GM21367 (cell line): Measurements from ENCODE around the gene ADAMTSL3.

Source experiments
- ATAC-seq: cut with Tn5 transposase; IDR thresholded peaks from one replicate; pipeline ENCODE4 v1.9.1; 2021; ENCODE audit not compliant: unreplicated experiment

ADAMTSL3 gene

GRCh38 chr15:83656192-83656591, 2.3 kb downstream of the ADAMTSL3 start:
- ATAC-seq, result no peak

DNA sequence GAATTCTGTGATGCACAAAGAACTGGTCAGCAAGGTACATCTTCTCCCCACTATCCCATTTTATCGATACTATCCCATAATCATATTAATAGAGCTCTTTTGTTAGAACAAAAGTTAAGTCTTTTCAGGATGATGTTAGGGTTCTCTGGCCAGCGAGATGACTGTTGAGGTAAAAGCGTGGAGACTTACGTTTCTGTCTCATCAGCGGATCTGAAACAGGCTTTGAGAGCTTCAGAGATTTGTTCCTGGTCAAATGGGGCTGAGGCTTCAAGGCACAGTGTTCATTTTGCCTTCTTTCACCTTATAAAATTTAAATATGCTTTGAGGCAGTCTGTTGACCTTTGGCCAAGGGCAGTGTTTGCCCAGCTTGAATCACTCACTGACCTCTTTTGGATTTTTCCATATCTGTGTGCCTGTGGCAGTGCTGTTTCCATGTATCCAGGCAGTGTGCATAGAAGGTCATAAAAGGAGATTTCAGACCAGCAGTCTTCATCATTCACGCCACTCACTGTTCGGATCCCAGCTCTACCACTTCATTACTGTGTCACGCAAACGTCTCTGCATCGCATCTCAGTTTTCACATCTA, 3.1 kb downstream of the ADAMTSL3 start:
- no peak for ATAC-seq

DNA sequence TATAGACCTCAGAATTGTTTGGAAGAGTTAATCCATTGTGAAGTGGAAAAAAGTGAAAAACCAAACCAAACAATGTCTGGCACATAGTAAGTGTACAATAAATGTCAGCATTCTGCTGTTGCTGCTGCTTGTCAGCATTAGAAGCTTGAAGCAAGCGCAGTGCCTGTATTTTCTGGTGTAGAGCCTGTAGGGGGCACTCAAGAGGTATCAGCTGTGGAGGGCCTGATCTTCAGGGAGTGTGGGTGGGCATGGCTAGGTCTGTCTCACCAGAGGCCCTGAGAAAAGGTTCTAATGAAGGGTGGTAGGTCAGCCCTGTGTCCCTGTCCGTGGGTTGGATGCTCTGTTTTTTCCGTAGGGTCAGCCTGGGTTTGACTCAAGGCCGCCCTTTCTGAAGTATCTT, 3.6 kb downstream of the ADAMTSL3 start:
- ATAC-seq, result no peak

DNA sequence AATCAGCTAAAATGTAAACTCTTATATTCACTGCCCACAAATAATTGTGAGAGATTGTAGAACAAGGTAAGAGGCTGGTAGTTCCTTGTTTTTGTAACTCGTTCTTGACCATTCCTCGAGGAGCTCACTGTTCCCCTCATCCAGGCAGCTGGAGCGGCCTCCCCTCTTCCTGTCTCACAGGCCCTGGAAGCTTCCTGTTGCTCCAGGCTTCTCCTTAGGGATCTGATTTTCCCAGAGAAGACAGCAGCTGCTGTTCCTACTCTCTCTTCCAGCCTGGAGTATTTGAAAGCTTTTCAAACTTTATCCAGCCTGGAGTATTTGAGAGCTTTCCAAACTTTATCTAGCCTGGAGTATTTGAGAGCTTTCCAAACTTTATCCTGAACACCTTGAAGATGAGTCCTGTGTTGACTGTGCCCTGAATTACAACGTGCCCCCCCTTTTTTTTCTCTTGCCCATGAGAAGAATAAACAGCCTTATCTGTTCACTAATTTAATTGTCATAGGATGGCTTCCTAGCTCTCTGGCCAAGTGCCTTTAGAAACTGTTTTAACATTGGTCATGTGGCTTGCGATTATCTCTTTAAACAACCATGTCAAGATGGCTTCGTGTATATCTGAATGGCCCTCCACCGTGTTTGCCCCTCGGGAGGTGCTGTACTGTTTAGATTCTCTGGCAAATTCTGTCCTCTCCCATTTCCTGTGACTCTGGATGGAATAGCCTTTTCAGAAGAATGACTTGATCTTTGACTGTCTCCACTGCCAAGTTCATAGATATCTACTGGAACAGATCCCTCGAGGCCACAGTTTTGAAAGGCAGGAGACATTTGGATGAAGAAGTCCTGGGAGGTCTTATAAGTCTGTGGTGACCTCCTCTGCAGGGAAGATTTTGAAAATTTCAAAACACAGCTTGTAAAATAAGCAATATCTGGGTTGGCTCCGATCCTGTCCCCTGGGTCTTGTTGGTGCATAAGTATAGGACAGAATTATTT, 4.8 kb downstream of the ADAMTSL3 start:
- ATAC-seq, result no peak

DNA sequence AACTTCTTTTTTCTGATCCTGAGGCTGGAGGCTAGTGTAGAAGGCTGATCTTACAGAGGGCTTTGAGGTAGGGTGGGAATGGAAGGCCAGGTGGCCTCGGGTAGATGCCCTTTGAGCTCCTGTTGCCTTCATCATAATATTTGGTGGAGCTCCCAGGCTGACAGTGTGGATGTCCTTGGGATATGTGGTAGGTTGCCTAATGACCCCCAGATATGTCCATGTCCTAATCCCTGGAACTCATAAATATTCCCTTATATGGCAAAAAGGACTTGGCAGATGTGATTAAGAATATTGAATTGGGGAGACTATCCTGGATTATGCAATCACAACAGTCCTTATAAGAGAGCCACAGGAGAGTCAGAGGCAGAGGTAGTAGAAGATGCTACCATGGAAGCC, 5.5 kb downstream of the ADAMTSL3 start:
- no peak for ATAC-seq

- no peak for ATAC-seq
These were observed 11.6 kb downstream of the ADAMTSL3 start for GRCh38 chr15:83665480-83665879.

DNA sequence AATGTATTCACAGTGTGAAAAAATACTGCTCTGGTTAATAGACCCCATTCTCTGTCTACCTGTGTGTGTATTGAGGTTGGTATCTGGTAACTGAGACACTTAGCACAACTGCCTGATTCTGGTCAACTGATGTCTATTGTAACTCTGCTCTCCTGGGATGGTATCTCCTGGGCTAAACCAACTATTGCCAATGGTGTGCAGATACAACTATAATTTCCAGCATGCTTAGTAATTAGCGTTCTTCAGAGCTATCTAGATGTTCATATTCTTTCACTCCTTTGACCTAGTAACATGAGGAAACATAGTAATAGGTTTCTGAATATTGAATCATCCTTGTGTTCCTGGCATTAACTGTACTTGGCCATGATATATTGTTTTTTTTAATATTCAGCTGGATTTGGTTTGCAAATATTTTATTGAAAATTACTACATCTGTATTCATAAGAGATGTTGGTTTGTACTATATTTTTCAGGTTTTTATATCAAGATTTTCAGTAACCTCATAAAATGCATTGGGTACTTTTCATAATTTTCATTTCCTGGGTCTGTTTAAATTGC, 16.8 kb downstream of the ADAMTSL3 start:
- ATAC-seq, result no peak

DNA sequence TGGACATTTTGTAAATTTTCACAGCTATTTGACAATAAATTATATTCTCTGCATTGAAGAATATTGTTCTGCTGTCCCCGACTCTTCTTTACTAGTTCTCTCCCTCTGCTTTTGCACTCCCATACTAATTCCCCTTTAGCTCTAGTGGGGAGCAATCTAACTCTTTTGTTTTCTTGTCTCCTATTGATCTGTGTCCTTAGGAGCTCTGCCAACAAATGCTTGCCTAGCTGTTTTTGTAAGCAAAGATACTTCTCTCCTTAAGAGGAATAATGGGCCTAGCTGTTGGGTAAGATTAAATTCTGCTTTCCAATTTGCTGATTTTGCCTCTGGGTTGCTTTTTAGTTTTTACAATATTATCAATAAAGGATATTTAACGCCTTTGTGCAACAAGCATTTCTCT, 17.7 kb downstream of the ADAMTSL3 start:
- no peak for ATAC-seq

DNA sequence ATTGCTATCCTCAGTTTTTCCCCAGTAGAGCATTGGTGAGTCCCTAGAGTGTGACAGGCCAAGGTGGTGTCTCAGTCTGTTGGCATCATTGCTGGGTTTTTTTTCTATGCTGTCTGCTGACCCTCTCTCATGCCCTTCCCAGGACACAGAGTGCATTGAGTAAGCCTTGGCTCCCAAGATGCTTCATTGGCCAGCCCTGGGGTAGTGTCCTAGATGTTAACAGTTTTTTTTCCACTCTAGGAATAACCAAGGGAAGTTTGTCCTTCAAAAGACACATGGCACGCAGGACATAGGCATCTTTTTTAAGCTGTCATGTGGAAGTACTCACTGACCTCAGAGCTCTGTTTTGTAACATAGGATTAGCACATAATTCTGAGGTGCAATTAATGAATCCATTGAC, 19.5 kb downstream of the ADAMTSL3 start:
- no peak for ATAC-seq

DNA sequence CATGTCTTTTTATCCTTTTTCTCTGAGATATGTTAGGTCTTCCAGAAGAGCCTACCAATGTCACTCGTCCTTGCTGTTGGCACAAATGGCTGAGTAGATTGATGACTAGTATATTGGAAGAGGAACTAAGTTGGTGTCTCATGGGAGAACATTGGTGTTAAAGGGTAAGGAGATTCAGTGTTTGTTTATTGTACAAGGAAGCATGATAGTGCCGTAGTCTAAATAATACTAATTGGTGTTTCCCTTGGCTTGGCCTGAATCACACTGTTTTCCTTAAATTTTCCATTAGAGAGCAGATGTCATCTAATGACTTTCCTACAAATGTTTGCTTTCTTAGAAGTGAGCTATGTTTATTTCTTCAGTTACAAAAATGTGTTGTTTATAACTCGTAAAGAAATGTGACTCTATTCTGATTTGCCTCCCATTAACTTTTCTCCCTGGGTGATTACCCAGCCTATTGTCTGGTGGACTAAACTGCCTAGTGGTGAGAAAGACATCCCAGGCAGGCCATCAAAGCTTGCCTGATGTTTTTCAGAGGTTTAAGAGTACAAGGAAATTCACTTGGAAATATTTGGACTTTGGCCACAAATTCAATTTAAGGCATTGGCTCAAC, 28.7 kb downstream of the ADAMTSL3 start:
- ATAC-seq, result no peak

- ATAC-seq, result no peak
These were observed 32.0 kb downstream of the ADAMTSL3 start for GRCh38 chr15:83685916-83686332.

GRCh38 chr15:83688201-83688600, 34.3 kb downstream of the ADAMTSL3 start:
- no peak for ATAC-seq

DNA sequence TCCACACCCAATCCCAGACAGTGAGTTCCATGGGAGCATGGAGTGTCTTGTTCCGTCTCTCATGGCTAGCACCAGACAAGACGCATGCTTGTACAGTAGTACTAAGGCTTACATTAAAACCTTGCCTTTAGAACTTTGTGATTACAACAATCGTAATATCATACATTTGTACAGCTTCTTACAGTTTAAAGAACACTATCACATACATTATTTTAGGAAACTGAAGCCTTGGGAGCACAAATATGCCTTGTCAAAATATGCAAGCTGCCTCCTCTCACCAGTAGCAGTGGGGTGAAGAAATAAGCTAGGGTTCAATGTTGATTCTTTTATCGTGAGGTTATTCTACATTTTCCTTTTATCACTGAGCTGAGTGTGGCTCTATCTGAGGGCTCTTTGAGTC, 36.8 kb downstream of the ADAMTSL3 start:
- no peak for ATAC-seq

DNA sequence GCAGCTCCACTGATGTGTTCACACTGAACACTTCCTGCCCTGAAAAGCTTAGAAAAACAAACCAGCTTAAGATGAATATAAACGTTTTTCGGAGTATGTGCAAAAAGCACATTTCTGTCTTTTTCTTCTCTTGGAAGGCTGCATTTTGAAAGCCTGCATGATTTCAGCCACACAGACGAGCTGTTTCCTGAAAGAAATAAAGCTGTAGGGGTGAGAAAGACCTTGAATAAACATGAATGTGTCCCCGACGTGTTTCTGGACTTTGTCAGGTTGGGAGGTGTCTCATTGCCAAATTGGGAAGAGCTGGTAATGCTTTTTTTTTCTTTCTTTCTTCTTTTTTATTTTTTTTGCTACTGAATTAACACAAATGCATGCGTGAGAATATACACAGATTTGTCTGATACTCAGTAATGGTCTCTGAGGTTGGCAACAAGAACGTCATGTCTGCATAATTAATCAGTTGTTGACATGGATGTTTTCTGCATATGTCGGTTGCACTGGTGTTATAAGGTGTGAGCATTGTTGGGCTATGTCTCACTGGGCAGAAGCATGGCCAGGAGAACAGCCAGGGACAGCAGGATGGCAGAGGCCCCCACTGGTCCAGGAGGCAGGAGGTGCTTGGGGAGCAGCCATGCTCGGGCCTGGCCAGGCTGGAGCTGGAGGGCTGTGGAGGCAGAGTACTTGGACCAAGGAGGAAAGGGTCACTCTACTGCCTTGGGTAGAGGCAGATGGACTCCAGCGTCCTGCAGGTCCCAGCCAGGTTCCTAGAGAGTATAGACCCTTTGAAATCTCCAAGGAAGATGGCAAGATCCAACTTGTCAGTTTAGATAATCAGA, 39.0 kb downstream of the ADAMTSL3 start:
- ATAC-seq, result no peak

GRCh38 chr15:83694015-83694414, 40.1 kb downstream of the ADAMTSL3 start:
- ATAC-seq, result no peak

DNA sequence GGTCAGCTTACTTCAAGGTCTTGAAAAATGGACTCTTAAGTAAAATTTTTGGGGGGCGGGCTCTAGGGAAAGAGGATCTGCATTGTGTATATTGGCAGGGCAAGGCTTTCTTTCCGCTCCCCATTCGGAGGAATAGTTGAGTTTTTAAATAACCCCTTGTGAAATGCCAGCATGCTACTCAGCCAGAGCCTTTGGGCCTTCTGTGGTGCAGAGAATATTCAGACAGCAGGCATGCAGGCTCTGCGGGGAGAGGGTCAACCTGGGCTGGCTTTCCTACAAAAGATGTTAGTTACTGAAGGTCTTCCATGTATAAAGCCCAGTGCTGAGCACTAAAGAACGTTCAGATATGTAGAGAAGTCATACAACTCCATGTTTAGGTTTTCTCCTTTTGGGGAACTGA, 40.6 kb downstream of the ADAMTSL3 start:
- ATAC-seq, result no peak

- no peak for ATAC-seq
These were observed 41.3 kb downstream of the ADAMTSL3 start for GRCh38 chr15:83695246-83695645.

GRCh38 chr15:83695901-83696425, 42.0 kb downstream of the ADAMTSL3 start:
- ATAC-seq, result no peak

GRCh38 chr15:83697716-83698115, 43.8 kb downstream of the ADAMTSL3 start:
- no peak for ATAC-seq

- no peak for ATAC-seq
These were observed 44.4 kb downstream of the ADAMTSL3 start for GRCh38 chr15:83698294-83698693.

GRCh38 chr15:83699028-83699427, 45.1 kb downstream of the ADAMTSL3 start:
- ATAC-seq, result no peak
